ENCODE measurements around the gene SCAMP4. TPM values are rescaled to one million over a fixed set of nuclear protein-coding genes. Genes with fewer than 3 reads are reported as not detected.

SCAMP4 gene
- polyA plus RNA-seq, 4 donors = 31.3 to 39.4 (median 36.0) TPM

DNA sequence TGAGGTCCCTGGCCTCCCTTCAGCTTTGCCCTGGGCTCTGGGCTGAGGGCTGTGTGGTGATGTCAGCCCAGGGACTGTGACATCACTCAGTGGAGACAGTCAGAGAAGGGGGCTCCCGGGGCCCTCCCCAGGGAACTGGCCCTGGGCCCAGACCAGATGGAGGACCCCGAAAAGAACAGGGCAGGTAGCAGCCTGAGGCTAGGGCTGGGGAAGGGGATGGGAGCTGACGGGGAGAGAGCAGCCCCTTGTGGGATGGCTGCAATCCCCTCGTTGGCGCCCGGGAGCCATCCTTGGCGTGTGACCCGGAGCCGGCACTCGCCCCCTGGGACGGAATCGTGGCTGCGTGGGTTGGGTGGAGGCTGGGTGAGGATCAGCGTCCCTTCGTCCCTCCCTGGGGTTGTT, 49.3 kb downstream of the SCAMP4 start:
- H3K27me3 ChIP-seq (ENCODE audit: control insufficient read depth in 3 of 3, insufficient read depth in 3 of 3, low read length in 3 of 3) = no peaks in the 10 kb centered on the region
- no peaks in the 10 kb centered on the region for H3K4me1 ChIP-seq (ENCODE audit: control insufficient read depth in 3 of 3, insufficient read depth in 2 of 3, low read depth in 1 of 3, low read length in 2 of 3)
- no peaks in the 10 kb centered on the region for H3K9me3 ChIP-seq (ENCODE audit: control insufficient read depth in 2 of 2, insufficient read depth in 1 of 2, low read depth in 1 of 2, low read length in 1 of 2)
- H3K27ac ChIP-seq (ENCODE audit: low read depth in 1 of 3, low read length in 2 of 3) = no peak overlapping the region
- 93 to 96% (median 95%) methylated on average over 8 to 15 of the region's 15 CpGs for WGBS, 3 donors
- H3K36me3 ChIP-seq (ENCODE audit: control insufficient read depth in 3 of 3, insufficient read depth in 2 of 3, low read depth in 1 of 3, low read length in 3 of 3) = peaks cover 0 to 68% (median 6%) of the 10 kb centered on the region in 3 donors
- DNase-seq (no peak), FAIRE-seq (no peak)
- no peak overlapping the region for H3K4me3 ChIP-seq (ENCODE audit: low read depth in 1 of 3, low read length in 3 of 3)

DNA sequence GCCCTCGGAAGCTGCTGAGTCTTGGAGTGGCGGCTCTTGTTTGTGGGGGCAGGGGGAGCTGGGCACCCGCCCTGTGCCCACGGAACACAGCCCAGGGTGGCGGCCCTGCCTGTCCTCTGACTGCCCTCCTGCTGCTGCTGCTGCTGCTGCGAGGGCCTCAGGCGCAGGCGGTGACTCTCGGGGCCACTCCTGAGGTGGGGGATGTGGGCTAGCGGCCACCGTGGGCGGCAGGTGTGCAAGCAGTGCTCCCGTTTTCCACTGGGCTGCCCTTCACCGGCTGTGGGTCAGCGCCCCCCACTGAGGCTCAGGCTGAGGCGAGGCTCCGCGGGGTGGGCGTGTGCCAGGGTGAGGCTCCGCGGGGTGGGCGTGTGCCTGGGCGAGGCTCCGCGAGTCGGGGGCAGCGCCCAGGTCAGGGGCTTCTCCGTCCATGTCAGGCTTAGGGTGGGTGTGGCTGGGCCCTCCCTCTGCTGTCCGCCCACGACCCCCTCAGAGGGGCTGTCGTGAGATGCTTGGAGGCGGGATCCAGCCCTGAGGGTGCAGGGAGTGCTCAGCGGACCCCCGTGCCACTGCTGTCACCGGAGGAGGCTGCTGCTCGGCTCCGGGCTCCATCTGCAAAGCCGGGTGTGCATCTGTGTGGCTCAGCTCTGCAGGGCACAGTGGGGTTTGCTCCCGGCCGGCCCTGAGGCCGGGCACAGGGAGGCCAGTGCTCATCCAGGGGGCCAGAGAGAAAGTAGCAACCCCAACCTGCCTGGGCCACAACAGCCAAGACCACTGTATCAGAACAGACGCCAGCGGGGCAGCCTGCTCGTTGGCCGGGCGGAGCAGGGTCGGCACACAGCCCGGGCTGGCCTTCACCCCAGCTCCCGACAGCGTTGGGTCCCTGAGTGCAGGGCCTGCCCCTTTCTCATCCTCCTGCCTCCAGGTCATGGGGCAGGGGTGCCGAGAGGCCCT, 50.2 kb downstream of the SCAMP4 start:
- Histone ChIP-seq H3K27me3 (ENCODE audit: control insufficient read depth in 3 of 3, insufficient read depth in 3 of 3, low read length in 3 of 3) (no peaks in the 10 kb centered on the region), H3K36me3 (ENCODE audit: control insufficient read depth in 3 of 3, insufficient read depth in 2 of 3, low read depth in 1 of 3, low read length in 3 of 3) (peaks cover 0 to 69% (median 6%) of the 10 kb centered on the region in 3 donors), H3K27ac (ENCODE audit: low read depth in 1 of 3, low read length in 2 of 3) (no peak overlapping the region), H3K9me3 (ENCODE audit: control insufficient read depth in 2 of 2, insufficient read depth in 1 of 2, low read depth in 1 of 2, low read length in 1 of 2) (no peaks in the 10 kb centered on the region), H3K4me1 (ENCODE audit: control insufficient read depth in 3 of 3, insufficient read depth in 2 of 3, low read depth in 1 of 3, low read length in 2 of 3) (no peaks in the 10 kb centered on the region), H3K4me3 (ENCODE audit: low read depth in 1 of 3, low read length in 3 of 3) (no peak overlapping the region)
- DNase-seq (no peak), FAIRE-seq (no peak)
- 76 to 81% (median 81%) methylated on average over 34 to 51 of the region's 51 CpGs for WGBS, 3 donors

DNA sequence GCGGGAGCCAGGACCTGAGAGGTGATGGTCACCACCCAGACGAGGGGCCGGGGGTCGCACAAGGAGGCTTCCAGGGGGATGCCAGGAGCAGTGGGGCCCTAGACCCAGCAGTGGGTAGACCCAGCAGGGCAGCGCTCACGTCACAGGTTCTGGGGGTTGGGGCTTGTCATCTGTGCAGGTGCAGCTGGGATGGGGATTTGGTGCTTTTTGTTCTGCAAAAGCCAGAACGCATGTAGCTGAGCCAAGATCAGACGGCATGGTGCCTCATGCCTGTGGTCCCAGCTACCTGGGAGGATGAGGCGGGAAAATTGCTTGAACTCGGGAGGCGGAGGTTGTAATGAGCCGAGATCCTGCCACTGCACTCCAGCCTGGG, 50.9 kb downstream of the SCAMP4 start:
- DNase-seq (no peak), FAIRE-seq (no peak)
- 91 to 93% (median 91%) methylated on average over 12 of the region's 12 CpGs for WGBS, 3 donors
- Histone ChIP-seq H3K4me3 (ENCODE audit: low read depth in 1 of 3, low read length in 3 of 3) (no peak overlapping the region), H3K9me3 (ENCODE audit: control insufficient read depth in 2 of 2, insufficient read depth in 1 of 2, low read depth in 1 of 2, low read length in 1 of 2) (no peaks in the 10 kb centered on the region), H3K27ac (ENCODE audit: low read depth in 1 of 3, low read length in 2 of 3) (no peak overlapping the region), H3K27me3 (ENCODE audit: control insufficient read depth in 3 of 3, insufficient read depth in 3 of 3, low read length in 3 of 3) (no peaks in the 10 kb centered on the region), H3K36me3 (ENCODE audit: control insufficient read depth in 3 of 3, insufficient read depth in 2 of 3, low read depth in 1 of 3, low read length in 3 of 3) (peaks cover 0 to 74% (median 6%) of the 10 kb centered on the region in 3 donors), H3K4me1 (ENCODE audit: control insufficient read depth in 3 of 3, insufficient read depth in 2 of 3, low read depth in 1 of 3, low read length in 2 of 3) (no peaks in the 10 kb centered on the region)

- Histone ChIP-seq H3K27me3 (ENCODE audit: control insufficient read depth in 3 of 3, insufficient read depth in 3 of 3, low read length in 3 of 3) (no peaks in the 10 kb centered on the region), H3K4me1 (ENCODE audit: control insufficient read depth in 3 of 3, insufficient read depth in 2 of 3, low read depth in 1 of 3, low read length in 2 of 3) (no peaks in the 10 kb centered on the region), H3K4me3 (ENCODE audit: low read depth in 1 of 3, low read length in 3 of 3) (no peak overlapping the region), H3K36me3 (ENCODE audit: control insufficient read depth in 3 of 3, insufficient read depth in 2 of 3, low read depth in 1 of 3, low read length in 3 of 3) (peaks cover 0 to 78% (median 6%) of the 10 kb centered on the region in 3 donors), H3K27ac (ENCODE audit: low read depth in 1 of 3, low read length in 2 of 3) (no peak overlapping the region), H3K9me3 (ENCODE audit: control insufficient read depth in 2 of 2, insufficient read depth in 1 of 2, low read depth in 1 of 2, low read length in 1 of 2) (no peaks in the 10 kb centered on the region)
- WGBS, 3 donors = 83 to 90% (median 87%) methylated on average over 24 to 28 of the region's 28 CpGs
- FAIRE-seq = no peak
- DNase-seq = no peak
These were observed 51.8 kb downstream of the SCAMP4 start for GRCh38 chr19:1956868-1957492.

- Histone ChIP-seq H3K36me3 (ENCODE audit: control insufficient read depth in 3 of 3, insufficient read depth in 2 of 3, low read depth in 1 of 3, low read length in 3 of 3) (peaks cover 0 to 78% (median 2%) of the 10 kb centered on the region in 3 donors), H3K27me3 (ENCODE audit: control insufficient read depth in 3 of 3, insufficient read depth in 3 of 3, low read length in 3 of 3) (no peaks in the 10 kb centered on the region), H3K4me3 (ENCODE audit: low read depth in 1 of 3, low read length in 3 of 3) (no peak overlapping the region), H3K27ac (ENCODE audit: low read depth in 1 of 3, low read length in 2 of 3) (no peak overlapping the region), H3K9me3 (ENCODE audit: control insufficient read depth in 2 of 2, insufficient read depth in 1 of 2, low read depth in 1 of 2, low read length in 1 of 2) (no peaks in the 10 kb centered on the region), H3K4me1 (ENCODE audit: control insufficient read depth in 3 of 3, insufficient read depth in 2 of 3, low read depth in 1 of 3, low read length in 2 of 3) (no peaks in the 10 kb centered on the region)
- DNase-seq (no peak), FAIRE-seq (no peak)
- 86 to 90% (median 90%) methylated on average over 31 to 40 of the region's 40 CpGs for WGBS, 3 donors
These were observed 52.5 kb downstream of the SCAMP4 start for GRCh38 chr19:1957562-1958248.

DNA sequence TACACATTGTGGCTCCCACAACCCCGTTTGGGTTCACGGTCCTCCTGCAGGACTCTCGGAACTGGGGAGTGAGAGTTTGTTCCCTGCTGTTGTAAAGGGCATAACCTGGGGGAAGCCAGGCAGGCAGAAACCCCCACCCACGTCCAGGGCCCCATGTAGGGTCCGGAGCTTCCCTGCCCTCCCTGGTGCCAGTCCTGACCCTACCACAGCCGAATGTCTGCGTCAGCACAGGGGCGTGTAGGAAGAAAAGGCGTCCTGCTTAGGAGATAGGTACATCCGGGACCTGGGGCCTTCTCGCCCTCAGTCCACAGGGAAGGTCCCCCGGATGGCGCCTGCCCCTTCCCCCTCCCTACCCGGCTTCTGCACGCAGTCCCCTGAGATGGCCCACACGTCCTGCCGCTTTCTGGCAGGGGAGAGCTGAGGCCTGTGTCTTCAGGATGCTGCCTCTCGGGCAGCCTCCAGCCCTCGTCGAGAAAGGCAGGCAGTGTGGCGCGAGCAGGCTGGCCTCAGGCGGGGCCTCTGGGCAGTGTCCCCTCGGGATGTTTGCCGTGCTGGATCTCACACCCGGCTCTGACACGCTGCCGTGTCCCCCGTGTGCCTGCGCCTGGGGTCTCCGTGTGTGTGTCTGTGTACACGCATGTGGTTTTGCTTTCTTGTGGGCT, 54.9 kb downstream of the SCAMP4 start:
- DNase-seq (no peak), FAIRE-seq (no peak)
- Histone ChIP-seq H3K9me3 (ENCODE audit: control insufficient read depth in 2 of 2, insufficient read depth in 1 of 2, low read depth in 1 of 2, low read length in 1 of 2) (no peaks in the 10 kb centered on the region), H3K4me3 (ENCODE audit: low read depth in 1 of 3, low read length in 3 of 3) (no peak overlapping the region), H3K27ac (ENCODE audit: low read depth in 1 of 3, low read length in 2 of 3) (no peak overlapping the region), H3K36me3 (ENCODE audit: control insufficient read depth in 3 of 3, insufficient read depth in 2 of 3, low read depth in 1 of 3, low read length in 3 of 3) (peaks cover 0 to 67% (median 0%) of the 10 kb centered on the region in 3 donors), H3K27me3 (ENCODE audit: control insufficient read depth in 3 of 3, insufficient read depth in 3 of 3, low read length in 3 of 3) (no peaks in the 10 kb centered on the region), H3K4me1 (ENCODE audit: control insufficient read depth in 3 of 3, insufficient read depth in 2 of 3, low read depth in 1 of 3, low read length in 2 of 3) (no peaks in the 10 kb centered on the region)
- WGBS, 3 donors = 93 to 97% (median 94%) methylated on average over 32 of the region's 32 CpGs

DNA sequence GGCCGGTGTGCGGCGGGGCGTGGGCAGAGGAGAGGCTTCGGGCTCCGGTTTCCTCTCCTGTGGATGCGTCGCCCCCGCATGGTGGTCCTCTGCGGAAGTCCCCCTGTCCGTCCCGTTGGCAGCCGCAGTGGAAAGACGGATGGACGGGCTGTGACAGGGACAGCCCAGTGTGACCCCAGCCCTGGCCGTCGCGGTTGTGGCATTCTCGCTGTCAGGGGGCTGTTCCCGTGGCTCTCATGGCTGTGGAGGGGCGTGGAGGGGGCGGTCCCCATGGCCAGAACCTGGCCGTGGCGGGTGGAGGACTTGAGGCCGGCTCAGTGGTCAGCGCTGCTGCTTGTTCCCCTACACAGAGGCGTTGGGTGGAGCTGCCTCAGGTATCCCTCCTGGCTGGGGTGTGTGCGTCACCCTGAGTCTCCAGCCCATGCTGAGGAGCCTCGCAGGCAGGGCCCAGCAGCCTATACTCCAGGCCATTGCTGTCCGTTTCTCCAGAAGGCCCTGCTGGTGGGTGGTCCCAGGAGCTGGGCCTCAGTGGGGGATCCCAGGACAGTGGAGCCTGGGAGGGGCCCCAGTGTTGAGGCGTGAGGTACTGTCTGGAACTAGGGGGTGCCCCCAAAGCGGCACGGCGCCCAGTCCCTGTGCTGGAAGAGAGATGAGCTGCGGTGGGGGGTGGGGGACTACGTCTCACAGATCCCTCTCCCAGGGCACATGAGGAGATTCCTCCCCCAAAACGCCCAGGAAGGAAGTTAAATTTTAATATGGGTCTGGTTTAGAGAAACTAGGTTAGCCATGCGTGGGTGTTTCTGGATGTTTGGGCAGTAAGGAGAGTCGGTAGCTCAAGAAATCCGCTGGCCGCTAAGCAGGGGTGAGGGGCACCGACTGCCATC, 56.0 kb downstream of the SCAMP4 start:
- H3K4me3 ChIP-seq (ENCODE audit: low read depth in 1 of 3, low read length in 3 of 3) = no peak overlapping the region

More for the DNA sequence above, 56.0 kb downstream of the SCAMP4 start:
- DNase-seq = no peak
- H3K4me1 ChIP-seq (ENCODE audit: control insufficient read depth in 3 of 3, insufficient read depth in 2 of 3, low read depth in 1 of 3, low read length in 2 of 3) = no peaks in the 10 kb centered on the region
- H3K9me3 ChIP-seq (ENCODE audit: control insufficient read depth in 2 of 2, insufficient read depth in 1 of 2, low read depth in 1 of 2, low read length in 1 of 2) = no peaks in the 10 kb centered on the region
- H3K27me3 ChIP-seq (ENCODE audit: control insufficient read depth in 3 of 3, insufficient read depth in 3 of 3, low read length in 3 of 3) = no peaks in the 10 kb centered on the region
- no peak overlapping the region for H3K27ac ChIP-seq (ENCODE audit: low read depth in 1 of 3, low read length in 2 of 3)
- FAIRE-seq = no peak
- 89 to 93% (median 91%) methylated on average over 38 to 42 of the region's 42 CpGs for WGBS, 3 donors
- H3K36me3 ChIP-seq (ENCODE audit: control insufficient read depth in 3 of 3, insufficient read depth in 2 of 3, low read depth in 1 of 3, low read length in 3 of 3) = peaks cover 0 to 66% (median 0%) of the 10 kb centered on the region in 3 donors
